Thymus (tissue), 11 donors: ENCODE data around the gene GRID2. TPM values are rescaled to one million over a fixed set of nuclear protein-coding genes. Genes with fewer than 3 reads are reported as not detected.

ENCODE experiments used
- DNase-seq, 9 donors: peaks; one replicate each; pipeline ENCODE4 v3.0.0-alpha.2; 2013; ENCODE audit warnings: low spot score in 9 of 9, low read depth in 6 of 9, missing footprints in 1 of 9
- H3K27ac ChIP-seq, 2 donors: one replicate each; pipeline ENCODE4 v1.5.1; 2013; ENCODE audit warnings: control low read depth in 1 of 2, low read depth in 1 of 2, low read length in 1 of 2, mild to moderate bottlenecking in 1 of 2, moderate library complexity in 1 of 2
- H3K27me3 ChIP-seq, 2 donors: one replicate each; pipeline ENCODE4 v1.5.1; 2013; ENCODE audit warnings: low read length in 1 of 2; ENCODE audit not compliant: control insufficient read depth in 2 of 2, insufficient read depth in 1 of 2
- H3K36me3 ChIP-seq, 2 donors: one replicate each; pipeline ENCODE4 v1.5.1; 2013; ENCODE audit warnings: low read length in 1 of 2, mild to moderate bottlenecking in 1 of 2, moderate library complexity in 1 of 2; ENCODE audit not compliant: control insufficient read depth in 2 of 2, insufficient read depth in 2 of 2
- H3K4me1 ChIP-seq, 2 donors: one replicate each; pipeline ENCODE4 v1.5.1; 2013; ENCODE audit warnings: low read length in 2 of 2; ENCODE audit not compliant: control insufficient read depth in 2 of 2, insufficient read depth in 2 of 2
- H3K4me3 ChIP-seq, 2 donors: one replicate each; pipeline ENCODE4 v1.5.1; 2013; ENCODE audit warnings: low read length in 2 of 2, control low read depth in 1 of 2, mild to moderate bottlenecking in 1 of 2
- H3K9me3 ChIP-seq, 2 donors: one replicate each; pipeline ENCODE4 v1.5.1; 2013; ENCODE audit warnings: low read length in 1 of 2, mild to moderate bottlenecking in 1 of 2; ENCODE audit not compliant: control insufficient read depth in 2 of 2, insufficient read depth in 1 of 2
- WGBS: extraction: QIAGEN DNeasy Blood & Tissue Kit; methylation state at CpG from one replicate; pipeline ENCODE4 v1.1.7; 2013; 5-methylcytosine and 5-hydroxymethylcytosine counted together
- polyA plus RNA-seq: library from polyadenylated mRNA; stranded (reverse); fragments of 200-250 nt; gene quantifications from one replicate; pipeline ENCODE4 v1.2.3, GENCODE V29; 2013
- total RNA-seq: library from RNA; stranded (reverse); fragments of 120-200 nt; gene quantifications from one replicate; pipeline ENCODE4 v1.2.4, GENCODE V29; 2013
- donor health status: healthy.

Gene GRID2
- total and polyA plus RNA-seq, 2 donors: 0.05 to 0.09 TPM

- Histone ChIP-seq H3K4me1 (no peaks in the 10 kb centered on the region), H3K36me3 (no peaks in the 10 kb centered on the region), H3K9me3 (no peaks in the 10 kb centered on the region), H3K27ac (no peak overlapping the region), H3K4me3 (no peak overlapping the region), H3K27me3 (no peaks in the 10 kb centered on the region)
- 94% methylated on average over 3 of the region's 3 CpGs for WGBS
- DNase-seq: no peak
Observed at GRCh38 chr4:92952897-92953296, 649.1 kb downstream of the GRID2 start.

DNA sequence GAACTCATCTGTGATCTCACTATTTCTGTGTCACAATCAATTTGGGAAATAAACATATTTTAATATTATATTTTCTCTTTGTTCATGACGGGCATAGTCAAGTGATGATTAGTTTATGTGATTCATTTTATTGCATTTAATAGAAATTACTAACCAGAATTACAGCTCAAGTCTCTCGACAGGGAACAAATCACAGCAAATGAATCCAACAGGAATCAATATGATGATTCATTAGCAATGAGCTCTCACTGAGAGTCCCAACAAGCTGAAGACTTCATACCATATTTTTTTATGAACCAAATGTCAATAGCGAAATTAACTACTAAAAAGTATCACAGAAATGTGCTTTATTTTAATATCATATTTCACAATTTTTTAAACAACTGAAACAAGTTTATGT, 649.7 kb downstream of the GRID2 start:
- no peaks in the 10 kb centered on the region for H3K9me3 ChIP-seq
- no peak for DNase-seq
- no peak overlapping the region for H3K27ac ChIP-seq
- WGBS: 91% methylated on average over 3 of the region's 3 CpGs
- no peaks in the 10 kb centered on the region for H3K27me3 ChIP-seq
- no peaks in the 10 kb centered on the region for H3K36me3 ChIP-seq
- H3K4me3 ChIP-seq: no peak overlapping the region
- no peaks in the 10 kb centered on the region for H3K4me1 ChIP-seq

DNA sequence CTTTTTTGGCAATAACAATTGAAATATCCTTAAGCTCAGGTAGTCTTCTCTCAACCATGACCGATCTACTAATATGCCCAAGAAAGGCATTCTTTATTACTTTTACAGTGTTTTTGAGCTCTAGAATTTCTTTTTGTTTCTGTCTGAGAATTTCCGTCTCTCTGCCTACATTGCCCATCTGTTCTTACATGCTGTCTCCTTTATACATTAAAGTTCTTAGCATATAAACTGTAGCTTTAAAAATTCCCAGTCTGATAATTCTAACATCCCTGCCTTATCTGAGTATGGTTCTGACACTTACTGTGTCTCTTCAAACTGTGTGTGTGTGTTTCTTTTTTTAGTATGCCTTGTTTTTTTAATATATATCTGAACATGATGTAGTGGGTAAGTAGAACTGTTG, 658.1 kb downstream of the GRID2 start:
- no peak for DNase-seq
- H3K9me3 ChIP-seq: no peaks in the 10 kb centered on the region
- no peak overlapping the region for H3K27ac ChIP-seq
- H3K4me1 ChIP-seq: no peaks in the 10 kb centered on the region
- no peaks in the 10 kb centered on the region for H3K36me3 ChIP-seq
- WGBS: 96% methylated on average over 2 of the region's 2 CpGs
- H3K4me3 ChIP-seq: no peak overlapping the region
- no peaks in the 10 kb centered on the region for H3K27me3 ChIP-seq

- no peaks in the 10 kb centered on the region for H3K9me3 ChIP-seq
- no peak overlapping the region for H3K27ac ChIP-seq
- no peaks in the 10 kb centered on the region for H3K4me1 ChIP-seq
- no peak for DNase-seq
- H3K4me3 ChIP-seq: no peak overlapping the region
- H3K27me3 ChIP-seq: no peaks in the 10 kb centered on the region
- WGBS: 91% methylated on average over 2 of the region's 2 CpGs
- no peaks in the 10 kb centered on the region for H3K36me3 ChIP-seq
Observed at GRCh38 chr4:92962831-92963230, 659.1 kb downstream of the GRID2 start.

- Histone ChIP-seq H3K4me1 (no peaks in the 10 kb centered on the region), H3K27me3 (no peaks in the 10 kb centered on the region), H3K4me3 (no peak overlapping the region), H3K27ac (no peak overlapping the region), H3K9me3 (no peaks in the 10 kb centered on the region), H3K36me3 (no peaks in the 10 kb centered on the region)
- DNase-seq: no peak
- WGBS: 69% methylated on average over 1 of the region's 1 CpG
Observed at GRCh38 chr4:92968556-92968955, 664.8 kb downstream of the GRID2 start.

GRCh38 chr4:92968996-92969395, 665.2 kb downstream of the GRID2 start:
- no peak for DNase-seq
- no peaks in the 10 kb centered on the region for H3K36me3 ChIP-seq
- 84% methylated on average over 1 of the region's 1 CpG for WGBS
- no peaks in the 10 kb centered on the region for H3K4me1 ChIP-seq
- no peak overlapping the region for H3K27ac ChIP-seq
- no peaks in the 10 kb centered on the region for H3K27me3 ChIP-seq
- H3K9me3 ChIP-seq: no peaks in the 10 kb centered on the region
- no peak overlapping the region for H3K4me3 ChIP-seq

DNA sequence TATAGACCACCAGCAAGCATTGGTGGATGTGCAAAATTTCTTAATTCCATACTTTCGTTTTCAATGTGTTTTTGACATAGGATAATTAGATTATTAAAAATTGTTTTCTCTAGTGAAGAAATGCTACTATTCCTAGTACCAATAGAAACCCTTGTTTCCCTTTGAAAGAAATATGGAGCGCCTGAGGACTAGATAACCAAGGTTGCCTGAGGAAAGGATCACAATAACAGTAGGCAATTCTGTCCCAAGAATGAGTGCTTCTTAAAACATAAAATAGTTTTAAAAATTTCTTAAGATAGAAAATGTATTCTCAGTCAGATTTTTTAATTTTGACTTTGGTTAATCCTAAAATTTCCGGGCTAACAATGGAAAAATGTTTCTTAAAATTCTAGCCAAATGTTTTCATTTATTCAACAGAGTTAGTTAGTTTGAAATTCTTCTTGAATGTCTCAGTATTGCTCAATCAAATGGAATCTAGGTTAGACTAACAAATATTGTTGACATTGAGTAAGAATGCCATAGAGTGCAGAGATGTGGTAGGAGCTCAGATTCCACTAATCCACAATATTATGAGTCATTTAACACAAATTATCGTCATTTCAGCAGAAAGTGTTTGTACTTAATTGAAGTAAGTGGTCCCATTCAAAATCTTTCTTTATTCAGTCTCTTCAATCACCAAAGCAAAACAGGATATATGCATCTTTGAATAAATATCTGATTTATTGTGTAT, 666.0 kb downstream of the GRID2 start:
- Histone ChIP-seq H3K4me3 (no peak overlapping the region), H3K4me1 (no peaks in the 10 kb centered on the region), H3K36me3 (no peaks in the 10 kb centered on the region), H3K27ac (no peak overlapping the region), H3K27me3 (no peaks in the 10 kb centered on the region), H3K9me3 (no peaks in the 10 kb centered on the region)
- WGBS: 90% methylated on average over 4 of the region's 4 CpGs
- DNase-seq: no peak

- H3K4me1 ChIP-seq: no peaks in the 10 kb centered on the region
- WGBS: 87% methylated on average over 1 of the region's 1 CpG
- no peaks in the 10 kb centered on the region for H3K27me3 ChIP-seq
- no peak for DNase-seq
- H3K36me3 ChIP-seq: no peaks in the 10 kb centered on the region
- no peak overlapping the region for H3K27ac ChIP-seq
- H3K9me3 ChIP-seq: no peaks in the 10 kb centered on the region
- no peak overlapping the region for H3K4me3 ChIP-seq
Observed at GRCh38 chr4:92970996-92971395, 667.2 kb downstream of the GRID2 start.

- Histone ChIP-seq H3K27ac (no peak overlapping the region), H3K9me3 (no peaks in the 10 kb centered on the region), H3K4me1 (no peaks in the 10 kb centered on the region), H3K4me3 (no peak overlapping the region), H3K27me3 (no peaks in the 10 kb centered on the region), H3K36me3 (no peaks in the 10 kb centered on the region)
- no peak for DNase-seq
- WGBS: 76% methylated on average over 2 of the region's 2 CpGs
Observed at GRCh38 chr4:92988301-92988700, 684.5 kb downstream of the GRID2 start.
